Measurements from ENCODE around the gene L3MBTL4. TPM values are rescaled to one million over a fixed set of nuclear protein-coding genes. Genes with fewer than 3 reads are reported as not detected.
"Not testable (repeated sequence)": the region's sequence is repeated elsewhere in the genome, so short reads cannot be mapped to it uniquely, and the experiment has no call there.

L3MBTL4 gene
- total RNA-seq, 1 donor from 2014 or later: 16.2 TPM

DNA sequence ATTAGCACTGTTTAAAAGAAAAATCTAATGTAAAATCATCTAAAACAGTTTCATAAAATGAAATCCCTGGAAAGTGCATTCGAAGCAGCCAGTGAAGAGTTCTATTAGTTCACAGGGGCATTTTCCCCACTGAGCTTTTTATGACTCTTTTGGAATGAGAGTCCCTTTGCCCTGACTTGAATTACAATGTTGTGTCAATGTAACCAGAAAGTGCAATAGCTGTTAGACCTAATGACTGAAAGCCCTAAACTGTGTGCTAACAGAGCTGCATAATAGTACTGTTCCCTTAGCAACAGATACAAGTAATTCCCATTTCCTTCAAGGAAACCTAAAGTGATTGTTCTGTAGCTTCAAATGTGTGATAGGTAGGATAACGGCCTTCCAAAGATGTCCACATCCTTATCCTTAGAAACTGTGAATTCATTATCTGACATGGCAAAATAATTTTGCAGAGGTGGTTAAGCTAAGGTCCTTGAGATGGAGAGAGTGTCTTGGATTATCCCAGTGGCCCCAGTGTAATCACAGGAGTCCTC, 134.4 kb downstream of the L3MBTL4 start:
- intact Hi-C loops (cut with DNase I): no loop called here
- no peak overlapping the region for H3K4me3 ChIP-seq
- DNase-seq: no peak
- ATAC-seq: no peak
- H3K9me3 ChIP-seq: no peaks in the 10 kb centered on the region
- no peaks in the 10 kb centered on the region for H3K4me1 ChIP-seq
- no peak overlapping the region for H3K27ac ChIP-seq
- no peaks in the 10 kb centered on the region for H3K36me3 ChIP-seq
- no peaks in the 10 kb centered on the region for H3K27me3 ChIP-seq
- TF ChIP-seq, protein P1, sequence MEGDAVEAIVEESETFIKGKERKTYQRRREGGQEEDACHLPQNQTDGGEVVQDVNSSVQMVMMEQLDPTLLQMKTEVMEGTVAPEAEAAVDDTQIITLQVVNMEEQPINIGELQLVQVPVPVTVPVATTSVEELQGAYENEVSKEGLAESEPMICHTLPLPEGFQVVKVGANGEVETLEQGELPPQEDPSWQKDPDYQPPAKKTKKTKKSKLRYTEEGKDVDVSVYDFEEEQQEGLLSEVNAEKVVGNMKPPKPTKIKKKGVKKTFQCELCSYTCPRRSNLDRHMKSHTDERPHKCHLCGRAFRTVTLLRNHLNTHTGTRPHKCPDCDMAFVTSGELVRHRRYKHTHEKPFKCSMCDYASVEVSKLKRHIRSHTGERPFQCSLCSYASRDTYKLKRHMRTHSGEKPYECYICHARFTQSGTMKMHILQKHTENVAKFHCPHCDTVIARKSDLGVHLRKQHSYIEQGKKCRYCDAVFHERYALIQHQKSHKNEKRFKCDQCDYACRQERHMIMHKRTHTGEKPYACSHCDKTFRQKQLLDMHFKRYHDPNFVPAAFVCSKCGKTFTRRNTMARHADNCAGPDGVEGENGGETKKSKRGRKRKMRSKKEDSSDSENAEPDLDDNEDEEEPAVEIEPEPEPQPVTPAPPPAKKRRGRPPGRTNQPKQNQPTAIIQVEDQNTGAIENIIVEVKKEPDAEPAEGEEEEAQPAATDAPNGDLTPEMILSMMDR (IDR thresholded peaks at IDR 0.05): no peak

DNA sequence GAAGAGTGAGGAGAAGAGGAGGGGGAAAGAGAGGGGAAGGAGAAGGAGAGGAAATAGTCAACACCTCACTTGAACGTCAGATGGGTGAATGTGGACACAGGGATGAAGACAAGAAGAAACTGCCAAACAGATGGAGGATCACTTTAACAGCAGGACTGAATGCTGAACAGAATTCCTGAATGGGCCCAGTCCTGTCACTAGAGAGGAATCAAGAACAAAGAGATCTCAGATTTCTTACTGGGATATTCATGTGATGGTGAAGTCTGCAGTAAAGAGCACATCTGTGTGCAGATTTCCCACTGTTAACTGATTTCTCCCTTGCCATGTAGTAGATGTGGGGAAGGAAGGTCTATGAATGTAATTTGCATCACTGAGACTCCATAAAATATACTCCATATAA, 135.4 kb downstream of the L3MBTL4 start:
- H3K4me1 ChIP-seq: no peaks in the 10 kb centered on the region
- H3K9me3 ChIP-seq: no peaks in the 10 kb centered on the region
- no peak overlapping the region for H3K27ac ChIP-seq
- intact Hi-C loops (cut with DNase I): no loop called here
- no peak for DNase-seq
- H3K27me3 ChIP-seq: no peaks in the 10 kb centered on the region
- TF ChIP-seq, protein P1 (IDR thresholded peaks at IDR 0.05): no peak
- H3K4me3 ChIP-seq: no peak overlapping the region
- H3K36me3 ChIP-seq: no peaks in the 10 kb centered on the region
- ATAC-seq: no peak

DNA sequence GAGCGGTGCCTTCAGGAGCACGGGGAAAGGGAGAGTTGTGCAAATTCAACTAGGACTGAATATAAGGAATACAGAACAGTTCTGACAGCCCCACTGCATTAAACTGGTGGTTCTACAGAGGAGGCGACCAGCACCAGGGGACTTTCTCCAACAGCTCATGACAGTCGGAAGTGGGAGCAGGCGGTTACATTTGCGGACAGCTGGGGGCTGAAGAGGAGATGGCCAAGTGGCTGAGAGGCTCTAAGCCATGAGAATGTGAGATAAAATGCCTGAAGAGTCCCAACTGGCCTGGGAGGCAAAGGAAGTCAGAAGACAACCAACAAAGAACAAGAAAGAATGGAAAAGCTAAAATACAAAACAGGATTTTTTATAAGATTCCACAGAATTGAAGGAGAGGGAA, 141.3 kb downstream of the L3MBTL4 start:
- TF ChIP-seq, protein P1 (IDR thresholded peaks at IDR 0.05): no peak
- Histone ChIP-seq H3K27me3 (no peaks in the 10 kb centered on the region), H3K36me3 (no peaks in the 10 kb centered on the region), H3K9me3 (no peaks in the 10 kb centered on the region), H3K4me3 (no peak overlapping the region), H3K27ac (no peak overlapping the region), H3K4me1 (no peaks in the 10 kb centered on the region)
- intact Hi-C loops (cut with DNase I): no loop called here
- ATAC-seq: peak; percentile 29
- no peak for DNase-seq

DNA sequence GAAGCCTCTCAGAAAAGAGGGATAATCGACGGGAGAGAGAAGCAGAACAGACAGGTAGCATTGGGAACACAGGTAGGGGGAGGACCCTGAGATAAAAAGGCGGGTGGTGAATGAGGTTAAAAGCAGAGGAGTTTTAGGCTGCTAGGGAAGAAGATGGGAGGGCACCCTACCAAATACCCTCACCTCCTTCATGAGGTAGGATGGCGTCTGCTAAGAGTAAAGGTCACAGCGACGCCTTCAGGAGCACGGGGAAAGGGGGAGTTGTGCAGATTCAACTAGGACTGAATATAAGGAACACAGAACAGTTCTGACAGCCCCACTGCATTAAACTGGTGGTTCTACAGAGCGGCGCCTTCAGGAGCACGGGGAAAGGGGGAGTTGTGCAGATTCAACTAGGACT, 142.6 kb downstream of the L3MBTL4 start:
- H3K36me3 ChIP-seq; ATAC-seq; intact Hi-C loops (cut with DNase I); H3K4me3 ChIP-seq; DNase-seq; H3K27me3 ChIP-seq; H3K4me1 ChIP-seq; H3K27ac ChIP-seq; H3K9me3 ChIP-seq: not testable (repeated sequence)

DNA sequence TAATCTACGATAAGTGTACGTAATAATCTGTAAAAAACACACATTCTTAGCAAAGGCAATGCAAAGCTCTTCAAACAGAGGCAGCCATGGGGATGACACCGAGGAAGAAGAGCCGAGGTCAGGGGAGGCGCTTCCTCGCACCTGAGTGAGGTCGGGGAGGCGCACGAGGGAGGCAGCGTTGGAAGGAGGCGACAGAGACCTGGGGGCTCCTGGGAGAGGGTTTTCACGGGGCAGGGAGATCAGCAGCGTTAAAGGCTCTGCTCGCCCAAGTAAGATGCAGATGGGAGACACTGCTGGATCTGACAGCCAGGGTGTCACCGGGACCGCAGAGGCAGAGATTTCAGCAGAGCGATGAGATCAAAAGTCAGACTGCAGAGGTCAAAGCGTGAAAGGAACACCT, 143.1 kb downstream of the L3MBTL4 start:
- H3K36me3 ChIP-seq: no peaks in the 10 kb centered on the region
- DNase-seq: no peak
- no peak overlapping the region for H3K27ac ChIP-seq
- ATAC-seq: no peak
- no peaks in the 10 kb centered on the region for H3K27me3 ChIP-seq
- H3K4me3 ChIP-seq: no peak overlapping the region
- H3K4me1 ChIP-seq: no peaks in the 10 kb centered on the region
- TF ChIP-seq, protein P1 (IDR thresholded peaks at IDR 0.05): no peak
- no peaks in the 10 kb centered on the region for H3K9me3 ChIP-seq
- intact Hi-C loops (cut with DNase I): no loop called here

DNA sequence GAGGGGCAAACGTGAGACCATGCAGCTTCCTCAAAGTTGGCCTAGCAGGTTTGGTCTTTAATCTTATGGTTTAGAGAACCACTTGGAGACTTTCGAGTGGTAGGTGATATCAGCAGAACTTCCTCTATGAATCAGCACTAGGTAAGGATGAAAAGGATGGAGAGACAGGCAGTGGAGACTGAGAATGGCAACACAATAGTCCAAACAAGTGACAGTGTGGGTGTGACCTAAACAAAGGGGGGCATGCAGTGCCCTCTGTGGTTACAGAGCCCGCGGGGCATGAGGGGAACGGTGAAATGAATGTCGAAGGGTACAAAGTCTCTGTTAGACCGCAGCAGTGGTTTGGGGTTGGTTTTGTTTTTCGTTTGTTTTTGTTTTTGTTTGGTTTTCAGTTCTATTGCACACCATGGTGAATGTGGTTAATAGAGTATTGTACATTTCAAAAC, 143.9 kb downstream of the L3MBTL4 start:
- H3K4me1 ChIP-seq: no peaks in the 10 kb centered on the region
- H3K36me3 ChIP-seq: no peaks in the 10 kb centered on the region
- H3K4me3 ChIP-seq: no peak overlapping the region
- no peak for ATAC-seq
- no peaks in the 10 kb centered on the region for H3K9me3 ChIP-seq
- DNase-seq: no peak
- TF ChIP-seq, protein P1 (IDR thresholded peaks at IDR 0.05): no peak
- H3K27ac ChIP-seq: no peak overlapping the region
- intact Hi-C loops (cut with DNase I): no loop called here
- H3K27me3 ChIP-seq: no peaks in the 10 kb centered on the region
